ENCODE measurements around the gene DUOXA1.
"Not testable (repeated sequence)": the region's sequence is repeated elsewhere in the genome, so short reads cannot be mapped to it uniquely, and the experiment has no call there.

DNA sequence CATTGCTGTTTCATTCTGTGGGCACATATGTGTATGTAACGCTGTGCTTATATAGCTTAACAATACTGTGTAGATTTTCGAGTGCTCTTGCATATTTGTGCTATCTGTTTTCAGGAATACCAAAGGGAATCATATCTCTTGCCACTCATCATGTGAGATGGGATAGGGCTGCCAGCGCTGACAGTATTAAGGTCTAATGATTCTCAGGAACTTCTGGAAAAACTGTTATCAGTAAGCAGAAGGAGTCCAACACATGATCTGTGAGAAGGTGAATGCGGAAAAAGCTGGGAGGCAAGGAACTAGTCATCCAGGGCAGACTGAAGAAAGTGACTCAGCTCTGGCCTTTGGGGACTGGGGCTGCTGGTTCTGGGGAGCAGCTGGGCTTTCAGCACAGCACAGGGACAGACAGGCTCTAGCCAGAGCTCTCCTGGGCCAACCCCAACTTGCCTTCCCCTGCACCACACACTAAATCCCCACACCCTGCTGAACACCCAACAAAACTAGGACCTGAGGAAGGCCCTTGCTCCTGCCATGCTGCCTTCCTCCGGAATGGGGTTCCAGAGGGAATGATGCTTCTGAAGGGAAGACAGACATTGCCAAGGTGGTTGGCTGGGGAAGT is 49.9 kb downstream of the DUOXA1 start:
- TF ChIP-seq, protein P1, sequence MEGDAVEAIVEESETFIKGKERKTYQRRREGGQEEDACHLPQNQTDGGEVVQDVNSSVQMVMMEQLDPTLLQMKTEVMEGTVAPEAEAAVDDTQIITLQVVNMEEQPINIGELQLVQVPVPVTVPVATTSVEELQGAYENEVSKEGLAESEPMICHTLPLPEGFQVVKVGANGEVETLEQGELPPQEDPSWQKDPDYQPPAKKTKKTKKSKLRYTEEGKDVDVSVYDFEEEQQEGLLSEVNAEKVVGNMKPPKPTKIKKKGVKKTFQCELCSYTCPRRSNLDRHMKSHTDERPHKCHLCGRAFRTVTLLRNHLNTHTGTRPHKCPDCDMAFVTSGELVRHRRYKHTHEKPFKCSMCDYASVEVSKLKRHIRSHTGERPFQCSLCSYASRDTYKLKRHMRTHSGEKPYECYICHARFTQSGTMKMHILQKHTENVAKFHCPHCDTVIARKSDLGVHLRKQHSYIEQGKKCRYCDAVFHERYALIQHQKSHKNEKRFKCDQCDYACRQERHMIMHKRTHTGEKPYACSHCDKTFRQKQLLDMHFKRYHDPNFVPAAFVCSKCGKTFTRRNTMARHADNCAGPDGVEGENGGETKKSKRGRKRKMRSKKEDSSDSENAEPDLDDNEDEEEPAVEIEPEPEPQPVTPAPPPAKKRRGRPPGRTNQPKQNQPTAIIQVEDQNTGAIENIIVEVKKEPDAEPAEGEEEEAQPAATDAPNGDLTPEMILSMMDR (IDR thresholded peaks at IDR 0.05): not testable (repeated sequence)
- TF ChIP-seq FOXP1 (CRISPR knock-in tag; IDR thresholded peaks at IDR 0.05; ENCODE audit: borderline replicate concordance); TEAD4 (CRISPR knock-in tag; IDR thresholded peaks at IDR 0.05): not testable (repeated sequence)
- TF ChIP-seq, protein P2, sequence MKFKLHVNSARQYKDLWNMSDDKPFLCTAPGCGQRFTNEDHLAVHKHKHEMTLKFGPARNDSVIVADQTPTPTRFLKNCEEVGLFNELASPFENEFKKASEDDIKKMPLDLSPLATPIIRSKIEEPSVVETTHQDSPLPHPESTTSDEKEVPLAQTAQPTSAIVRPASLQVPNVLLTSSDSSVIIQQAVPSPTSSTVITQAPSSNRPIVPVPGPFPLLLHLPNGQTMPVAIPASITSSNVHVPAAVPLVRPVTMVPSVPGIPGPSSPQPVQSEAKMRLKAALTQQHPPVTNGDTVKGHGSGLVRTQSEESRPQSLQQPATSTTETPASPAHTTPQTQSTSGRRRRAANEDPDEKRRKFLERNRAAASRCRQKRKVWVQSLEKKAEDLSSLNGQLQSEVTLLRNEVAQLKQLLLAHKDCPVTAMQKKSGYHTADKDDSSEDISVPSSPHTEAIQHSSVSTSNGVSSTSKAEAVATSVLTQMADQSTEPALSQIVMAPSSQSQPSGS (CRISPR knock-in tag; IDR thresholded peaks at IDR 0.05; ENCODE audit: borderline replicate concordance, low read depth): not testable (repeated sequence)
